A549 (cell line): ENCODE measurements around the gene IGFL2. TPM values are rescaled to one million over a fixed set of nuclear protein-coding genes. Genes with fewer than 3 reads are reported as not detected.

Experiments
- ATAC-seq, 2 experiments: fragments of 200-7000 bp in 1 of 2; fragments of >200 bp in 1 of 2; cut with Nextera tagmentation in 1 of 2; cut with Tn5 transposase in 1 of 2; 3 replicates each; pipeline versions ENCODE4 v1.8.0 to v1.9.1; 2018 to 2020; ENCODE audit warnings: mild to moderate bottlenecking in 1 of 2, moderate library complexity in 1 of 2
- CTCF ChIA-PET: fragments of 300-600 bp; sonication (Branson Sonifier 250); formaldehyde crosslinking; extraction: SDS; loops from one replicate; lab custom pipeline; 2021; ENCODE audit warnings: antibody characterized with exemption, inconsistent platforms; lab: Yijun Ruan, JAX
- POLR2A ChIA-PET: fragments of 350-600 bp; formaldehyde crosslinking; extraction: SDS; loops from one replicate; lab custom pipeline; 2021; ENCODE audit warnings: antibody characterized with exemption, inconsistent platforms; lab: Yijun Ruan, JAX
- DNase-seq, 2 experiments: peaks; one replicate each; pipeline versions ENCODE4 v3.0.0 to v3.0.0-alpha.2; 2011 to 2016; ENCODE audit warnings: low read depth in 1 of 2, low spot score in 1 of 2
- FAIRE-seq: peaks from 2 replicates; lab custom pipeline; 2011; peaks lifted over from hg19 to GRCh38; lab: Jason Lieb, UNC
- H3K27ac ChIP-seq, 2 experiments: fragments of >200 bp; sonication (Bioruptor Twin); formaldehyde crosslinking; 3 replicates each; pipeline ENCODE4 v1.5.1; 2016 to 2017
- H3K4me1 ChIP-seq: fragments of >200 bp; sonication (Bioruptor Twin); formaldehyde crosslinking; 3 replicates; pipeline ENCODE4 v1.6.1; 2016
- H3K4me2 ChIP-seq: fragments of >200 bp; sonication (Bioruptor Twin); formaldehyde crosslinking; 3 replicates; pipeline ENCODE4 v1.6.1; 2016
- H3K4me3 ChIP-seq: fragments of >200 bp; sonication (Bioruptor Twin); formaldehyde crosslinking; 3 replicates; pipeline ENCODE4 v1.5.1; 2016
- H3K9me3 ChIP-seq: fragments of >200 bp; sonication (Bioruptor Twin); formaldehyde crosslinking; 3 replicates; pipeline ENCODE4 v1.6.1; 2016
- BHLHE40 ChIP-seq: IDR thresholded peaks from 2 replicates; pipeline ENCODE4 v1.6.1; 2012; ENCODE audit warnings: low read depth, low read length, inconsistent platforms
- CBX8 ChIP-seq: fragments of 200-600 bp; sonication (generic); IDR thresholded peaks from 2 replicates; pipeline ENCODE4 v1.6.1; 2016
- EHMT2 ChIP-seq: fragments of 200-600 bp; sonication (generic); IDR thresholded peaks from 2 replicates; pipeline ENCODE4 v1.6.1; 2016; ENCODE audit warnings: antibody characterized with exemption, low read depth, mild to moderate bottlenecking, moderate library complexity
- ESRRA ChIP-seq: fragments of 150-350 bp; IDR thresholded peaks from 2 replicates; pipeline ENCODE4 v1.6.1; 2014; ENCODE audit warnings: mild to moderate bottlenecking, low read length, borderline replicate concordance
- FOSL2 ChIP-seq, 2 experiments: fragments of 450-650 bp in 1 of 2; fragments of >200 bp in 1 of 2; sonication (Bioruptor Twin) in 1 of 2; formaldehyde crosslinking; IDR thresholded peaks; 2 replicates each; pipeline versions ENCODE4 v1.5.0 to v1.6.1; 2016 to 2020; ENCODE audit warnings: mild to moderate bottlenecking in 1 of 2, moderate library complexity in 1 of 2
- HOXB5 ChIP-seq: fragments of 250-450 bp; sonication (Bioruptor Pico); IDR thresholded peaks from 2 replicates; pipeline ENCODE4 v1.5.0; 2020; ENCODE audit warnings: mild to moderate bottlenecking, moderate library complexity
- JUNB ChIP-seq: fragments of >200 bp; sonication (Bioruptor Twin); formaldehyde crosslinking; IDR thresholded peaks from 2 replicates; pipeline ENCODE4 v1.6.1; 2016
- KDM5A ChIP-seq: fragments of 200-600 bp; sonication (generic); IDR thresholded peaks from 2 replicates; pipeline ENCODE4 v1.6.1; 2016; ENCODE audit warnings: antibody characterized with exemption, mild to moderate bottlenecking
- MYC ChIP-seq: IDR thresholded peaks from 2 replicates; pipeline ENCODE4 v1.6.1; 2012; ENCODE audit warnings: mild to moderate bottlenecking, inconsistent platforms, low read length, improper control_type of control experiment, borderline replicate concordance
- NFE2L2 ChIP-seq: fragments of 150-350 bp; conservative IDR thresholded peaks from 2 replicates; pipeline ENCODE4 v1.6.1; 2014; ENCODE audit warnings: low read length
- NPAS2 ChIP-seq: fragments of 250-450 bp; sonication (Bioruptor Pico); IDR thresholded peaks from 2 replicates; pipeline ENCODE4 v1.8.0; 2022; ENCODE audit warnings: mild to moderate bottlenecking, moderate library complexity, borderline replicate concordance
- NR3C1 ChIP-seq: fragments of >200 bp; sonication (Bioruptor Twin); formaldehyde crosslinking; IDR thresholded peaks from 3 replicates; pipeline ENCODE4 v1.6.1; 2017
- RCOR1 ChIP-seq: fragments of 150-350 bp; IDR thresholded peaks from 2 replicates; pipeline ENCODE4 v1.6.1; 2014; ENCODE audit warnings: antibody characterized with exemption, low read length, low read depth
- TFCP2L1 ChIP-seq: fragments of 250-450 bp; sonication (Bioruptor Pico); IDR thresholded peaks from 2 replicates; pipeline ENCODE4 v1.5.0; 2021; ENCODE audit warnings: mild to moderate bottlenecking
- TP53 ChIP-seq: fragments of 250-450 bp; sonication (Bioruptor Pico); IDR thresholded peaks from 2 replicates; pipeline ENCODE4 v1.5.0; 2021; ENCODE audit warnings: mild to moderate bottlenecking, moderate library complexity
- ZC3H11A ChIP-seq: fragments of 450-650 bp; IDR thresholded peaks from 2 replicates; pipeline ENCODE4 v1.6.1; 2014; ENCODE audit warnings: antibody characterized with exemption, mild to moderate bottlenecking
- ZSCAN20 ChIP-seq: fragments of 250-450 bp; sonication (Bioruptor Pico); IDR thresholded peaks from 2 replicates; pipeline ENCODE4 v1.8.0; 2022; ENCODE audit warnings: mild to moderate bottlenecking, moderate library complexity
- WGBS: methylation state at CpG from one replicate; pipeline ENCODE4 v1.1.6; 2017; ENCODE audit errors: missing lambda C conversion rate; 5-methylcytosine and 5-hydroxymethylcytosine counted together
- polyA plus RNA-seq, 4 experiments: library from polyadenylated mRNA; depleted of rRNA in 3 of 4; stranded (reverse); fragments of >200 nt; fragmentation: RNase III in 1 of 4; extraction: RNeasy Plus Mini Kit Qiagen cat#74134 plus additional on column Dnase treatment in 1 of 4; gene quantifications; 2 replicates in 3 of 4; 3 replicates in 1 of 4; pipeline ENCODE4 v1.2.3, GENCODE V29; 2011 to 2017
- TF ChIP-seq, protein P1 (sequence below): fragments of 450-650 bp; IDR thresholded peaks from 2 replicates; pipeline ENCODE4 v1.6.1; 2014; ENCODE audit warnings: antibody characterized with exemption
- TF ChIP-seq, protein P2 (sequence below): fragments of 250-450 bp; sonication (Bioruptor Pico); IDR thresholded peaks from 2 replicates; pipeline ENCODE4 v1.5.0; 2021; ENCODE audit warnings: mild to moderate bottlenecking, moderate library complexity, borderline replicate concordance

The IGFL2 gene
- polyA plus RNA-seq, 2 of the 4 experiments (the other 2 are of a cell fraction) = 0.78 to 1.1 TPM

DNA sequence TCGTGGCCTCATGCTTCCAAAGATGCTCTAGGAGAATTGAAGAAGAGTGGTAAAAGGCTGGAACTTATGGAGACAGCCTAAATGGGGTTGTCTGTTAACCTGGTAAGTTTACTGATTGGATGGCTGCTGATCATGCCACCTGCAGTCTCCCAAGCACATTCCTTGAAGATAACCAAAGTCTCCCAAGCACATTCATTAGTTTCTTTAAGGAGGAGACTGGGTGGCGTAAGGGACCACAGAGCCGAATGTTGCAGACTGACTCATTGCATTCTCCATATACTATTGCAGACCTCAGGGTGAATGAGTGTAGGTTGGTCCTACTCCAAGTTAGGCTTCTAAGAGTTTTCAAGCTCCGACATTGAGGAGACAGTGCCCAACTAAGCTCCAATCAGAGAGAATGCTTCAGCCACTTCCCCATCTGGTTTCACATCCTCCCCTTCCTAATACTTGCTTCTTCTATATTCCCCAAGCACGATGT is 23.4 kb upstream of the IGFL2 start, which contains the start of gene IGFL3:
IGFL3 (minus strand) TSS at position 51 of the 478 bp plus-strand sequence; CDS start at position 12, 39 bp downstream.
- DNase-seq (no peak), ATAC-seq (no peak; a peak in 1 of 6 replicates)
- 61% methylated on average over 5 of the region's 5 CpGs for WGBS
- TF ChIP-seq, protein P1, sequence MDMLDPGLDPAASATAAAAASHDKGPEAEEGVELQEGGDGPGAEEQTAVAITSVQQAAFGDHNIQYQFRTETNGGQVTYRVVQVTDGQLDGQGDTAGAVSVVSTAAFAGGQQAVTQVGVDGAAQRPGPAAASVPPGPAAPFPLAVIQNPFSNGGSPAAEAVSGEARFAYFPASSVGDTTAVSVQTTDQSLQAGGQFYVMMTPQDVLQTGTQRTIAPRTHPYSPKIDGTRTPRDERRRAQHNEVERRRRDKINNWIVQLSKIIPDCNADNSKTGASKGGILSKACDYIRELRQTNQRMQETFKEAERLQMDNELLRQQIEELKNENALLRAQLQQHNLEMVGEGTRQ = no peak
- no peak for TF ChIP-seq FOSL2 (IDR thresholded peaks at IDR 0.05)
- no peak for TF ChIP-seq FOSL2 (CRISPR knock-in tag; IDR thresholded peaks at IDR 0.05)
- TF ChIP-seq, all 56 proteins: peak for 0
- H3K4me1 ChIP-seq = no peaks in the 10 kb centered on the region
- peak; percentile 74 for FAIRE-seq
- H3K27ac ChIP-seq = no peak within 1 kb of the TSS
- POLR2A ChIA-PET = no interaction called here
- H3K4me2 ChIP-seq = no peak within 1 kb of the TSS
- CTCF ChIA-PET = interaction anchor here (1.1 to 2.1 kb wide), 8 partner anchors 10 to 140 kb away, joined by 3 to 8 read pairs (median 4); no protein-coding TSS in a partner anchor
- H3K4me3 ChIP-seq = no peak within 1 kb of the TSS
- no peaks in the 10 kb centered on the region for H3K9me3 ChIP-seq

DNA sequence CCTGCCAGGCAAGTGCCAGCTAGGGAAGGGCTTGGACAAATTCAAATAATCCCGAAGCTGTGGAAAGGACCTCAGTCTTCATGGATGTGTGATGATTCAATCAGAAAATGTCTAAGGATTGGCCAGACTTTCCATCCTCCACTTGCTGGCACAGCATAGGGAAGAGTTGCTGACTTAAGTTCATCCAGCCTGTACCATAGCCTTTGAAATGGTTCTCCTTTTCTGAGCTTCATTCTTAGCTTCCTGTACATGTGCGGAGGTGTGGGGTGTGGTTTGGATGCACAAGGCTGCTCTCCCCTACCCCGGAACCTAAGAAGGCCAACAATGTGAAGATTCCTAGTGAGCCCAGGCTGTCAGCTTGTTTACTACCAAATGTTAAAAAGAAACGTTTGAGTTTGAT is 22.6 kb upstream of the IGFL2 start:
- ATAC-seq (no peak), FAIRE-seq (peak; percentile 86)
- CTCF ChIA-PET = interaction anchor here (1.1 to 1.9 kb wide), 10 partner anchors 10 to 101 kb away, joined by 3 to 8 read pairs (median 3); no protein-coding TSS in a partner anchor
- TF ChIP-seq, protein P2, sequence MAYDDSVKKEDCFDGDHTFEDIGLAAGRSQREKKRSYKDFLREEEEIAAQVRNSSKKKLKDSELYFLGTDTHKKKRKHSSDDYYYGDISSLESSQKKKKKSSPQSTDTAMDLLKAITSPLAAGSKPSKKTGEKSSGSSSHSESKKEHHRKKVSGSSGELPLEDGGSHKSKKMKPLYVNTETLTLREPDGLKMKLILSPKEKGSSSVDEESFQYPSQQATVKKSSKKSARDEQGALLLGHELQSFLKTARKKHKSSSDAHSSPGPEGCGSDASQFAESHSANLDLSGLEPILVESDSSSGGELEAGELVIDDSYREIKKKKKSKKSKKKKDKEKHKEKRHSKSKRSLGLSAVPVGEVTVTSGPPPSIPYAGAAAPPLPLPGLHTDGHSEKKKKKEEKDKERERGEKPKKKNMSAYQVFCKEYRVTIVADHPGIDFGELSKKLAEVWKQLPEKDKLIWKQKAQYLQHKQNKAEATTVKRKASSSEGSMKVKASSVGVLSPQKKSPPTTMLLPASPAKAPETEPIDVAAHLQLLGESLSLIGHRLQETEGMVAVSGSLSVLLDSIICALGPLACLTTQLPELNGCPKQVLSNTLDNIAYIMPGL (CRISPR knock-in tag) = no peak
- no peak for TF ChIP-seq RCOR1
- TF ChIP-seq, protein P1 = no peak
- no peak for TF ChIP-seq ZC3H11A
- TF ChIP-seq, all 56 proteins: peak for 0
- no peak for DNase-seq
- H3K27ac ChIP-seq = no peak overlapping the region
- POLR2A ChIA-PET = no interaction called here
- no peak overlapping the region for H3K4me3 ChIP-seq
- no peaks in the 10 kb centered on the region for H3K9me3 ChIP-seq
- WGBS = 45% methylated on average over 4 of the region's 4 CpGs
- H3K4me2 ChIP-seq = no peak overlapping the region
- H3K4me1 ChIP-seq = no peaks in the 10 kb centered on the region

DNA sequence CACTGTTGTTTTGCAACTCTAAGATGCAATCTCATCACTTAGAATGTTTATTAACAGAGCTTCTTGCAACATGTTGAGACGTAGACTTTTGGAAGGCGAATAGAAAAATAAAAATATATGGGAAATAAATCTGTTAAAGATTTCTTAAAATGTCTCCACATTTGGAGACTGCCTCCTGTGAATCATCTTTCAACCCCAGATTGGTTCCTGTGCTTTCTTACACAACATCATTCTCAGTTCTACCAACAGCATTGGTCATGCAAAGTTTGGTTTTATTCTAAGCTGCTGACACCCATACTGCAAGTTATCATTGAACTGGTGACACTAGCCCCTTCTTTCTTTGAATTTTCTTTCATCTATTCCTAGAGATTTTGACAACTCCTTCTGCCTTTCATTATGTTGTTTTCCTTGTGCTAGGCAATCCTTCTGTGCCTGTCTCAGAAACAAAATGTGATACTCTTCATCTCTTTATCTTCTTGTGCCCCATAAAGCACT is 21.9 kb upstream of the IGFL2 start:
- no peak overlapping the region for H3K4me2 ChIP-seq
- CTCF ChIA-PET = interaction anchor here (1.0 to 1.9 kb wide), 10 partner anchors 11 to 101 kb away, joined by 3 to 8 read pairs (median 3); no protein-coding TSS in a partner anchor
- ATAC-seq = no peak; a peak in 1 of 6 replicates
- TF ChIP-seq ZSCAN20 (CRISPR knock-in tag) (no peak), NR3C1 (no peak), HOXB5 (CRISPR knock-in tag) (no peak), KDM5A (no peak), NPAS2 (CRISPR knock-in tag) (no peak), RCOR1 (no peak), CBX8 (no peak), NFE2L2 (no peak), TFCP2L1 (CRISPR knock-in tag) (no peak), MYC (no peak), EHMT2 (no peak), ESRRA (no peak), JUNB (no peak), TP53 (CRISPR knock-in tag) (no peak), BHLHE40 (no peak)
- TF ChIP-seq, protein P1 = no peak
- TF ChIP-seq, all 56 proteins: peak for 0
- no peaks in the 10 kb centered on the region for H3K9me3 ChIP-seq
- H3K27ac ChIP-seq = no peak overlapping the region
- POLR2A ChIA-PET = no interaction called here
- no peaks in the 10 kb centered on the region for H3K4me1 ChIP-seq
- no peak for DNase-seq
- 59% methylated on average over 2 of the region's 2 CpGs for WGBS
- no peak for FAIRE-seq
- no peak overlapping the region for H3K4me3 ChIP-seq
